Endothelial cell of umbilical vein (primary cell): ENCODE results near the gene HSBP1. TPM values are rescaled to one million over a fixed set of nuclear protein-coding genes. Genes with fewer than 3 reads are reported as not detected.

Source experiments
- BruUV-seq: library from RNA; stranded (reverse); fragments of 400-500 nt; replicated peaks from 2 replicates; lab custom pipeline; 2021; lab: Mats Ljungman, UMichigan
- CTCF ChIA-PET: fragments of 300-600, 350-600 bp; sonication (Branson Sonifier 250); formaldehyde crosslinking; loops from one replicate; lab custom pipeline; 2021; ENCODE audit warnings: antibody characterized with exemption, inconsistent platforms; lab: Charles Lee
- POLR2A ChIA-PET: fragments of 300-600, 350-600 bp; sonication (Branson Sonifier 250); formaldehyde crosslinking; loops from one replicate; lab custom pipeline; 2021; ENCODE audit warnings: antibody characterized with exemption, inconsistent platforms; lab: Charles Lee
- DNase-seq: peaks from one replicate; pipeline ENCODE4 v3.0.0-alpha.2; 2011; ENCODE audit warnings: low read depth, low spot score
- FAIRE-seq: peaks from 2 replicates; lab custom pipeline; 2011; peaks lifted over from hg19 to GRCh38; lab: Jason Lieb, UNC
- H2AFZ ChIP-seq: 2 replicates; pipeline ENCODE4 v1.6.0; 2012; ENCODE audit warnings: low read depth, low read length, control low read depth, inconsistent platforms
- H3K27ac ChIP-seq: 2 replicates; pipeline ENCODE4 v1.5.1; 2011; ENCODE audit warnings: low read depth, mild to moderate bottlenecking, control low read depth, low read length, moderate library complexity; ENCODE audit not compliant: insufficient read depth
- H3K27me3 ChIP-seq, 2 experiments: 2 replicates each; pipeline versions ENCODE4 v1.6.0 to v1.6.1; 2011; ENCODE audit warnings: low read length in 2 of 2, mixed read lengths in 1 of 2; ENCODE audit not compliant: control insufficient read depth in 2 of 2, insufficient read depth in 2 of 2
- H3K36me3 ChIP-seq, 2 experiments: 2 replicates in 1 of 2; 3 replicates in 1 of 2; pipeline ENCODE4 v1.5.1; 2011; ENCODE audit warnings: low read length in 2 of 2, mild to moderate bottlenecking in 1 of 2, moderate library complexity in 1 of 2; ENCODE audit not compliant: control insufficient read depth in 2 of 2, insufficient read depth in 2 of 2; ENCODE audit errors: extremely low read depth in 1 of 2
- H3K4me1 ChIP-seq: 3 replicates; pipeline ENCODE4 v1.5.1; 2011; ENCODE audit warnings: mild to moderate bottlenecking, low read length; ENCODE audit not compliant: control insufficient read depth, insufficient read depth; ENCODE audit errors: extremely low read depth
- H3K4me2 ChIP-seq: 2 replicates; pipeline ENCODE4 v1.6.1; 2011; ENCODE audit warnings: low read length, control low read depth, mixed read lengths; ENCODE audit not compliant: insufficient read depth
- H3K4me3 ChIP-seq, 3 experiments: fragments of 200-600 bp in 1 of 3; sonication (generic), shearing (Covaris generic) in 1 of 3; replicated peaks in 1 of 3; 2 replicates each; pipeline ENCODE4 v1.5.1; 2011 to 2016; ENCODE audit warnings: control low read depth in 3 of 3, low read length in 3 of 3, mild to moderate bottlenecking in 2 of 3, inconsistent platforms in 1 of 3, low read depth in 1 of 3, moderate library complexity in 1 of 3; ENCODE audit not compliant: insufficient read depth in 1 of 3
- H3K79me2 ChIP-seq: 2 replicates; pipeline ENCODE4 v1.6.0; 2012; ENCODE audit warnings: low read length, inconsistent platforms; ENCODE audit not compliant: control insufficient read depth, insufficient read depth
- H3K9ac ChIP-seq: replicated peaks from 2 replicates; pipeline ENCODE3; 2011; ENCODE audit warnings: low read length, control low read depth; ENCODE audit not compliant: insufficient read depth; ENCODE audit errors: extremely low read depth
- H3K9me1 ChIP-seq: replicated peaks from 3 replicates; pipeline ENCODE4 v1.6.0; 2011; ENCODE audit warnings: mild to moderate bottlenecking, low read length; ENCODE audit not compliant: control insufficient read depth, insufficient read depth; ENCODE audit errors: extremely low read depth
- H3K9me3 ChIP-seq: replicated peaks from 2 replicates; pipeline ENCODE4 v1.5.1; 2012; ENCODE audit warnings: low read length, inconsistent platforms; ENCODE audit not compliant: control insufficient read depth, insufficient read depth
- H4K20me1 ChIP-seq: replicated peaks from 2 replicates; pipeline ENCODE3; 2011; ENCODE audit warnings: mild to moderate bottlenecking, low read length; ENCODE audit not compliant: control insufficient read depth, insufficient read depth; ENCODE audit errors: extremely low read depth
- CTCF ChIP-seq, 2 donors: IDR thresholded peaks; 1 replicate in 1 of 2; 2 replicates in 1 of 2; pipeline ENCODE4 v1.5.1; 2011; ENCODE audit warnings: low read length in 2 of 2, mild to moderate bottlenecking in 2 of 2, moderate library complexity in 2 of 2, control low read depth in 1 of 2, inconsistent platforms in 1 of 2, low read depth in 1 of 2; ENCODE audit not compliant: insufficient read depth in 1 of 2; ENCODE audit errors: extremely low read depth in 1 of 2
- EZH2 ChIP-seq: IDR thresholded peaks from 2 replicates; pipeline ENCODE4 v1.6.1; 2012; ENCODE audit warnings: borderline replicate concordance, low read depth, mild to moderate bottlenecking, moderate library complexity, low read length, inconsistent platforms; ENCODE audit not compliant: severe bottlenecking
- FOS ChIP-seq: IDR thresholded peaks from 2 replicates; pipeline ENCODE4 v1.6.1; 2011; ENCODE audit warnings: mild to moderate bottlenecking, low read length, moderate library complexity, borderline replicate concordance; ENCODE audit not compliant: insufficient read depth
- GATA2 ChIP-seq: IDR thresholded peaks from 2 replicates; pipeline ENCODE4 v1.7.0; 2011; ENCODE audit warnings: low read depth, mild to moderate bottlenecking, moderate library complexity, mixed read lengths, low read length; ENCODE audit not compliant: insufficient read length, insufficient read depth
- JUN ChIP-seq: IDR thresholded peaks from 2 replicates; pipeline ENCODE4 v1.6.1; 2011; ENCODE audit warnings: borderline replicate concordance, low read depth; ENCODE audit not compliant: insufficient read length, insufficient read depth
- MAX ChIP-seq: IDR thresholded peaks from 2 replicates; pipeline ENCODE4 v1.6.1; 2011; ENCODE audit not compliant: insufficient read depth, insufficient read length
- MYC ChIP-seq: IDR thresholded peaks from one replicate; pipeline ENCODE4 v1.6.1; 2011; ENCODE audit warnings: mild to moderate bottlenecking, low read depth, low read length
- POLR2A ChIP-seq: IDR thresholded peaks from 2 replicates; pipeline ENCODE4 v1.6.1; 2012; ENCODE audit warnings: low read depth, mild to moderate bottlenecking, control low read depth, low read length
- POLR2AphosphoS5 ChIP-seq: IDR thresholded peaks from 2 replicates; pipeline ENCODE4 v1.6.1; 2012; ENCODE audit warnings: low read depth, mild to moderate bottlenecking, control low read depth, low read length, moderate library complexity; ENCODE audit not compliant: insufficient read depth
- dilution Hi-C: fragments of 300-500 bp; cut with MboI; formaldehyde crosslinking; loops from one replicate; pipeline ENCODE4 v1.15.0; 2019; ENCODE audit warnings: low sequenced_read_pairs; ENCODE audit not compliant: extremely low pct_ligation_motif_present
- intact Hi-C: fragments of 100-400 bp; cut with micrococcal nuclease; formaldehyde crosslinking; loops from one replicate; pipeline ENCODE4 v1.10.0; 2022
- polyA plus RNA-seq, 4 experiments: library from polyadenylated mRNA; depleted of rRNA in 3 of 4; stranded (reverse) in 3 of 4; unstranded in 1 of 4; fragments of >200 nt; gene quantifications; 2 replicates each; pipeline versions ENCODE4 v1.2.1 to v1.2.3, GENCODE V29; 2011 to 2012; ENCODE audit warnings: missing spikeins in 1 of 4
- total RNA-seq: library from RNA; stranded (reverse); gene quantifications from 2 replicates; pipeline ENCODE4 v1.2.3, GENCODE V29; 2021

The HSBP1 gene
- total and polyA plus RNA-seq, 2 donors (not counting 3 experiments of a cell fraction or from before 2014, with no cell fraction given) = 40.8 to 136 TPM

DNA sequence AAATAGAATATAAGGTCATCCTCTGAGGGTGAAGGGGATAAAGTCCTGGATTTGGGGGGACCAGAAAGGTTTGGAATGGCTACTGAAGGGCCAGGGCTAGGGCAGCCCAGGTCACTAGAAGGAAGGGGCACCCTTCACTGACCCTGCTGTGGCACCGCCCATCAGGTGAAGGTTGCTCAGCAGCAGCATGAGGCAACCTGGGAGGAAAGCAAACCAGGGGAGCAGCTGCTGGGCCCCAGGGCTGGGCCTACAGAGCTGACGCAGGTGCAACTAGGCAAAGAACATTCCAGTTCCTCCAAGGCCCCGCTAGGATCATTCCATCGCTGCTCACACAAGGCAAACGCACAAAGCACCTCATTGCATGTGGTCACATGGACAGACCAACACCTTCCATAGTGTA, 3.4 kb upstream of the HSBP1 start:
- Histone ChIP-seq H3K9ac (no peak overlapping the region), H3K27me3 (no peaks in the 10 kb centered on the region), H3K79me2 (peaks cover 10% of the 10 kb centered on the region), H3K4me1 (peaks cover 13% of the 10 kb centered on the region), H3K4me2 (no peak overlapping the region), H3K4me3 (no peak overlapping the region), H4K20me1 (no peaks in the 10 kb centered on the region), H3K9me1 (no peaks in the 10 kb centered on the region), H3K27ac (no peak overlapping the region), H2AFZ (no peak overlapping the region), H3K9me3 (no peaks in the 10 kb centered on the region), H3K36me3 (no peaks in the 10 kb centered on the region)
- ChIA-PET CTCF (no interaction called here), POLR2A (no interaction called here)
- dilution Hi-C loops = no loop called here
- TF ChIP-seq EZH2 (no peak), FOS (no peak), JUN (no peak), MYC (no peak), POLR2AphosphoS5 (no peak), MAX (no peak), POLR2A (no peak), GATA2 (no peak), CTCF (IDR thresholded peaks at IDR 0.05; ENCODE audit: extremely low read depth in 1 of 2, insufficient read depth in 1 of 2, low read depth in 1 of 2, low read length in 2 of 2) (no peak)
- intact Hi-C loops = no loop called here
- no peak for FAIRE-seq
- no TSS peak for BruUV-seq
- no peak for DNase-seq
